Heart left ventricle (tissue), 16 donors: ENCODE measurements around the gene NBAS. TPM values are rescaled to one million over a fixed set of nuclear protein-coding genes. Genes with fewer than 3 reads are reported as not detected.

Experiments
- ATAC-seq, 4 donors: fragments of 200-7000 bp; cut with Tn5 transposase; one replicate each; pipeline ENCODE4 v1.9.1; 2020 to 2022; ENCODE audit warnings: moderate library complexity in 4 of 4, mild to moderate bottlenecking in 3 of 4, moderate number of reproducible peaks in 1 of 4
- DNase-seq, 5 donors: peaks; one replicate each; pipeline ENCODE4 v3.0.0-alpha.2; 2020
- H3K27ac ChIP-seq, 12 donors: fragments of 200-600 bp; sonication (generic) in 4 of 12; one replicate each; pipeline versions ENCODE4 v1.5.0 to v1.8.0; 2016 to 2022; ENCODE audit warnings: mild to moderate bottlenecking in 2 of 12
- H3K27me3 ChIP-seq, 9 donors: fragments of 200-600 bp; sonication (generic) in 2 of 9; one replicate each; pipeline versions ENCODE4 v1.5.1 to v1.8.0; 2016 to 2022; ENCODE audit warnings: mild to moderate bottlenecking in 3 of 9
- H3K36me3 ChIP-seq, 9 donors: fragments of 200-600 bp; sonication (generic) in 2 of 9; one replicate each; pipeline versions ENCODE4 v1.5.0 to v1.8.0; 2018 to 2022; ENCODE audit warnings: mild to moderate bottlenecking in 2 of 9
- H3K4me1 ChIP-seq, 12 donors: fragments of 200-600 bp; sonication (generic) in 4 of 12; one replicate each; pipeline versions ENCODE4 v1.5.0 to v1.8.0; 2016 to 2022; ENCODE audit warnings: mild to moderate bottlenecking in 3 of 12
- H3K4me3 ChIP-seq, 12 donors: fragments of 200-600 bp; sonication (generic) in 4 of 12; one replicate each; pipeline versions ENCODE4 v1.5.0 to v1.8.0; 2017 to 2022; ENCODE audit warnings: mild to moderate bottlenecking in 9 of 12, moderate library complexity in 4 of 12
- H3K9me3 ChIP-seq, 12 donors: fragments of 200-600 bp; sonication (generic) in 4 of 12; one replicate each; pipeline versions ENCODE4 v1.5.0 to v1.8.0; 2016 to 2022; ENCODE audit warnings: mild to moderate bottlenecking in 1 of 12
- CTCF ChIP-seq, 12 donors: fragments of 200-600 bp; sonication (generic) in 4 of 12; IDR thresholded peaks; one replicate each; pipeline versions ENCODE4 v1.5.0 to v1.8.0; 2018 to 2022; ENCODE audit warnings: antibody characterized with exemption in 12 of 12, mild to moderate bottlenecking in 5 of 12
- POLR2A ChIP-seq, 2 donors: fragments of 450-650 bp; IDR thresholded peaks; one replicate each; pipeline ENCODE4 v1.6.1; 2017; ENCODE audit warnings: antibody characterized with exemption in 2 of 2, mild to moderate bottlenecking in 2 of 2, moderate library complexity in 2 of 2
- WGBS, 4 donors: extraction: QIAGEN DNeasy Blood & Tissue Kit in 2 of 4; methylation state at CpG; one replicate each; pipeline versions ENCODE4 v1.1.5 to v1.1.7; 2013 to 2018; 5-methylcytosine and 5-hydroxymethylcytosine counted together
- intact Hi-C, 10 donors: fragments of 100-400 bp; cut with DNase I; formaldehyde crosslinking; loops; one replicate each; pipeline versions ENCODE4 v1.11.1 to v1.14.2; 2022
- polyA plus RNA-seq, 2 donors: library from polyadenylated mRNA; stranded (reverse); fragments of 200-250 nt; gene quantifications; one replicate each; pipeline ENCODE4 v1.2.3, GENCODE V29; 2013
- total RNA-seq, 9 donors: library from RNA; depleted of rRNA in 2 of 9; stranded (reverse); fragments of >200 nt in 2 of 9; fragmentation: NEBNext Ultra II Directional in 3 of 9; extraction: Animal tissue kit (Norgen Biotek cat#: 25700) in 3 of 9; gene quantifications; one replicate each; pipeline versions ENCODE4 v1.1.0 to v1.2.4, GENCODE V29; 2016 to 2023
- donor health status: ischemic (EF 13 %, LVEDD 7.1; RV severe dilation, severe dysfunction).
- donor health status: healthy with polysubstance abuse.
- donor health status: DM: no; HTN: yes; CAD: no.
- donor health status: DM: no; HTN: no; CAD: no.
- donor health status: ischemic (EF 25% LVEDD 6.9; RV normal size, moderate dysfunction).
- donor health status: ischemic (EF 25% LVEDD 5.7; RV mildly dilated, moderate dysfunction).
- donor health status: healthy.
- donor health status: DM: yes; HTN: yes; CAD: no.
- donor health status: ischemic (EF 35%, LVEDD 5.7; RV mildly dilated, moderate dysfunction).
- donor health status: nonischemic (EF 11% LVEDD 7.7; RV severe dilation, severe dysfunction).
- donor health status: DM: yes; HTN: yes; CAD: no.
- donor health status: PGD.
- donor health status: ischemic (EF 29% LVEDD 5.4; RV normal size, mild dysfunction).
- donor health status: nonischemic (EF 23%, LVEDD 6.1; RV moderate dilation, normal function).

The NBAS gene
- total and polyA plus RNA-seq, 11 donors, result 23.1 to 63.0 (median 50.5) TPM

- Histone ChIP-seq H3K27me3 (no peaks in the 10 kb centered on the region), H3K4me3 (no peak overlapping the region), H3K9me3 (peaks cover 0 to 25% (median 7%) of the 10 kb centered on the region in 12 donors), H3K36me3 (no peaks in the 10 kb centered on the region), H3K4me1 (no peaks in the 10 kb centered on the region), H3K27ac (no peak overlapping the region)
- intact Hi-C loops, result no loop called here
- WGBS, 4 donors, result 53 to 64% (median 61%) methylated on average over 4 of the region's 4 CpGs
- no peak for ATAC-seq
- TF ChIP-seq POLR2A (IDR thresholded peaks at IDR 0.05) (no peak), CTCF (IDR thresholded peaks at IDR 0.05) (no peak)
- DNase-seq, result no peak
Measured at GRCh38 chr2:15117409-15118050, 443.6 kb downstream of the NBAS start.

Other genes with a start within 250 kb of the NBAS start
- 100 to 1,000 TPM in 7 of 9 donors, 10 to 100 TPM in 2; 97.7 to 193 (median 142) TPM for gene DDX1, start 30.5 kb upstream of the NBAS start, total RNA-seq
- gene DDX1, start 30.5 kb upstream of the NBAS start, polyA plus RNA-seq, result 100 to 1,000 TPM; 119 to 131 TPM